HG02938 (cell line): ENCODE results near the gene GPC5.
"Not testable (repeated sequence)": the region's sequence is repeated elsewhere in the genome, so short reads cannot be mapped to it uniquely, and the experiment has no call there.

Experiments used
- ATAC-seq: cut with Tn5 transposase; IDR thresholded peaks from one replicate; pipeline ENCODE4 v1.9.1; 2021; ENCODE audit warnings: mild to moderate bottlenecking, moderate library complexity; ENCODE audit not compliant: unreplicated experiment

GPC5 gene

GRCh38 chr13:92225861-92226260 lies 827.4 kb downstream of the GPC5 start:
- ATAC-seq, result no peak

DNA sequence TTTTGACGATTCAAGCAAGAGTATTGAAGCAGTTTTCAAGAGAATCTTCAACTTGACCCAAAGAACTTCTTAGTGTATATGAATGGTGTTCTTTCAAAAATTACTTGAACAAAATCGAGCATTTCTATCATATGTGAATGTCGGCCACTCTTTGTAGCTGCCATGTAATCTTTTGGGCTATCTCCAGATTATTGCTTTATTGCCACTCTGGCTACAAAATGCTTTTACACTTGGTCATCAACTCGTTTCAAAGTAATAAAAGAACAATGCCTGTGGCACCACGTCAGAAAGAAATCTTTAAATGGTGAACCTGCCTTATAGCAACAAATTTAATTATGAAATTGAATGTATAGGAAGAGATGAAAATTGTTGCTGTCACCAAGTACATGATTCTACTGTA lies 834.5 kb downstream of the GPC5 start:
- ATAC-seq, result no peak

GRCh38 chr13:92251671-92252210 lies 853.3 kb downstream of the GPC5 start:
- no peak for ATAC-seq

DNA sequence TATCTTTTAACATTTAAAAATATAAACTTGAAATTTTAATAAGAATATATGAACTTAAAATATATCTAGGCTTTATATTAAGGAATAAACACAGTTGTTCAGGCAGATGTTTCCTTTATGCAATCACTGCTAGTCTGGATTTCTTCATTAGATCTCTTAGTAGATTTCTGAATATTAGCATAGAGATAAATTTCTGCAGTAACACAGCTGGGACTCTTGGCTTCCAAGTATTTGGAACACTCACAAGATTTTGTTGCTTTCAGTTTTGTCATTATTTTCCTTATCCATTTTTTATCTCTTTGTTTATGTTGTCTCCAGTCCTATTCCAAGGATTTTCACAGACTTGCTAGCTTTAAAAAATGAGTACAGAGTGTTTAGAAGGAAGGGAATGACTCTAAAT lies 857.1 kb downstream of the GPC5 start:
- ATAC-seq, result no peak

- no peak for ATAC-seq
Measured at GRCh38 chr13:92256211-92256610, 857.8 kb downstream of the GPC5 start.

- ATAC-seq, result no peak
Measured at GRCh38 chr13:92259046-92259445, 860.6 kb downstream of the GPC5 start.

DNA sequence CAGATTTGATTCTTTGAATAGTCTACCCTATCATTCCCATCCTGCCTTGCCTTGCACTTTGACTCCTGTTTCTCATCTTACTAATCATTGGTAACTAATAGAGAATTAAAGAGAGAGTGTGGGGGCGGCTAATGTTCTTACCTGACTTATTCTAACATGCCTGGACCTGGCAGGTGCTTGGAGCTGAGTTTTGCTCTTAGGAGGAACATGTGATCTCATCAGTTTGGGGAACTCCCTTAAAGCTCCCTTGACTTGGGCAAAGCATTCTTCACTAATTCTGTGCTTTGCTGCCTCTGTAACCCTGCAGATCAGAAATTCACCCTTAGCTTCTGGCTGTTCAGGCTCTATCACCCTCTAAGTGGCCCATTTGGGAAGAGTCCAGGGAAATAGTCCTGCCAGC lies 861.1 kb downstream of the GPC5 start:
- ATAC-seq, result no peak

DNA sequence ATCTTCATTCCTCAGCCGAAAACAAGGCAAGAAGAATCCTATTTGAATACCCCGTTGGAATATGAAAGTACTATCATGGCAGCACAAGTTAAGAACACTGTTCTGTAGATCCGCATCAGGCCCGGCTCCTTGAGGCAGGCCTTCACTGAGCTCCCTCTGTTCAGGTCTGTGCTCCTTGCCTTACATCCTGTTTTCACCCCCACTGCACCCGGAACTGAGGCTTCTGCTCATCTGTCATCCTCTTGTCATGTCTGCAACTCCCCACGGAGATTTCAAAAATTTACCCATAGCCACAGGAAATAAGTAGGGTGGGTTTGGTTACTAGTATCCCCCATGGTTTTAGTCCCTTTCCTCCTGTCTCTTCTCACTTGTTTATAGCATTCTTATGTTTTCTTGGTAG lies 861.9 kb downstream of the GPC5 start:
- ATAC-seq, result no peak

DNA sequence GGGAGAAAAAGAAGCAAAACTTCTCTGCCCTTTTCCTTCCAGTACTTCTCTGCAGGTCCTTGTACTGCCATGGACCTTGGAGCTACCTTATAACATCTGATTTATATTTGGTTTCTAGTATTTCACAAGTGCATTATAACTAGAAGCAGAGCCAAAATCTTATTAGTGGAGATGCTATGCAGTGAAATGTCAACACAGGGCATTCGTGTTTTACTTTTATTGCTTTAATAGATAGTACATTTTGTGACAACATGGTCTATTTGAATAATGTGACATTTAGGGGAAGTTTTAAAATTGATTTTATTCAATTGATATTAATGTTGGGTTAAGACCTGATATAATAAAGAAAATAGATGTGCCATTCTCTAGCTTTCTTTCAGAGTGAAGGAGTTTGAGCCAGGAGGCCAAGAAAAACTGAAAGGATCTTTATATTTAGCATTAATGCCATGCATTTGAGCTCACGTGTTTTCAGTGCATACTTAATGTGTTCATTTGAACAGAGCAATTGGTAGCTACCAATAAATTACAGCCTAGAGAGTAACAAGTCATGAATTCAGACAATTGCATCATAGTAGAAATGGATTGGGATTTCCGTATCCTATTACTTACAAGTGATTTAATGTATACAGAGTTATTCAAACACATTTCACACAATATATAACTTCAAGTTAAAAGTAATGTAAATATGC lies 863.8 kb downstream of the GPC5 start:
- no peak for ATAC-seq

GRCh38 chr13:92265408-92265807 lies 867.0 kb downstream of the GPC5 start:
- no peak for ATAC-seq

GRCh38 chr13:92270990-92271389 lies 872.6 kb downstream of the GPC5 start:
- no peak for ATAC-seq

DNA sequence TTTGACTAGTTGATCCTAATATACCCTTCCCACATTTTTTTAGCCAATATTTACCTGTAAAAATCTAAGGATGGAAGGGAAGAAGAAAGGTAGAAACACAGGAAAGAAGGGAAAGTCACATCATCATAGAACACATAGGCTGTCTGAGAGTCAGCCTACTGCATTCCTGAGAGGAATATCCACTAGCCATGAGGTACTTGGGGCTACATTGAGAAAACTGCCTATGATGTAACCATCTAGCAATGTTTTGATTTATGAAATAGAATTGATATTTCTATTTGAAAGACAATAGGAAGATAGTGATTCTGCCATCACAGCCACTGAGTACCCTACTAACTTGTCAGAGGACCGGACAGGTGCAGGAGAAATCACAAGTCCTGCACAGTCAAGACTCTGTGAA lies 873.8 kb downstream of the GPC5 start:
- ATAC-seq, result no peak

GRCh38 chr13:92280986-92281385 lies 882.6 kb downstream of the GPC5 start:
- ATAC-seq, result not testable (repeated sequence)

DNA sequence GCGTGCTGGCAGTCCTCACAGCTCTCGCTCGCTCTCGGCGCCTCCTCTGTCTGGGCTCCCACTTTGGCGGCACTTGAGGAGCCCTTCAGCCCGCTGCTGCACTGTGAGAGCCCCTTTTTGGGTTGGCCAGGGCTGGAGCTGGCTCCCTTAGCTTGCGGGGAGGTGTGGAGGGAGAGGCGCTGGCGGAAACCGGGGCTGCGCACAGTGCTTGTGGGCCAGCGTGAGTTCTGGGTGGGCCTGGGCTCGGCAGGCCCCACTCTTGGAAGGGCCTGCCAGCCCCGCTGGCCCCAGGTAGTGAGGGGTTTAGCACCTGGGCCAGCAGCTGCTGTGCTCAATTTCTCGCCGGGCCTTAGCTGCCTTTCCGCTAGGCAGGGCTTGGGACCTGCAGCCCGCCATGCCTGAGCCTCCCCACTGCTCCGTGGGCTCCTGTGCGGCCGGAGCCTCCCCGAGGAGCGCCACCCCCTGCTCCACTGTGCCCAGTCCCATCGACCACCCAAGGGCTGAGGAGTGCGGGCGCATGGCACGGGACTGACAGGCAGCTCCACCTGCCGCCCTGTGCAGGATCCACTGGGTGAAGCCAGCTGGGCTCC lies 892.4 kb downstream of the GPC5 start:
- ATAC-seq, result not testable (repeated sequence)

GRCh38 chr13:92294533-92294932 lies 896.1 kb downstream of the GPC5 start:
- not testable (repeated sequence) for ATAC-seq

- not testable (repeated sequence) for ATAC-seq
Measured at GRCh38 chr13:92296154-92296671, 897.8 kb downstream of the GPC5 start.

- ATAC-seq, result no peak
Measured at GRCh38 chr13:92297971-92298942, 899.8 kb downstream of the GPC5 start.

DNA sequence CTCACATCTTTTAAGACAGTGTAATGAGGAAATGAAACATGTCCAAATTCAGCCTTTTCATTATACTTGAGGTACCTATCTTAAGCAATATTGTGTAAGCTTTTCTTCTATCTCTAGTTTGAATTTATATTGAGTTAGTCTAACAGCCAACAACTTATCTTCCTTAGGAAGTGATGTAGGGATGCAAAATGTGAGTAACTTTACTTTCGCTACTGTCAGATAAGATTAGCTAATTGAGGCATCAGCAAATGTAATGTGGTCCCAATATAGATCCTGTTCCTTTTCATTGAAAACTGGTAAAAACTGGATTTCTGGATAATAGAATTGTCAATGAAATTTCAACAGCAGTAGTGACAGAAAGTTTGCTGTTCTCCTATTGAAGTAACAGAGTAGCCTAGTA lies 902.2 kb downstream of the GPC5 start:
- ATAC-seq, result no peak

DNA sequence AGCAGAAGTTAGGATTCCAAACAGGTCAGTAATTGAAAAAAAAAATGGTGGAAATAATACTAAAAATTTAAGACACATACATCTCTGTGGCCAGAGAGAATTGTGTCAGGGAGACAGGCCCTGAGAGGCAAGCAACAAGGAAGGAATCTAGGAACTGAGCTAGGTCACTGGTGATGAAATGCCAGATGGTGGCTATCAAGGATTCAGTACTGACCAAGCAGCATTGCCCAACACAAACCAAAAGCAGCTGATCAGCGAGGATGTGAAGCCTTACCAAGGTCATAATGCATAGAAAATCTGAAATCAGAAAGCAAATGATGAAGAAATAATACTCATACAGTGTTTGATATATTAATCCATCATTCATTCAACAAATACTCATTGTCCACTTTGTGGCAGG lies 905.0 kb downstream of the GPC5 start:
- ATAC-seq, result no peak

DNA sequence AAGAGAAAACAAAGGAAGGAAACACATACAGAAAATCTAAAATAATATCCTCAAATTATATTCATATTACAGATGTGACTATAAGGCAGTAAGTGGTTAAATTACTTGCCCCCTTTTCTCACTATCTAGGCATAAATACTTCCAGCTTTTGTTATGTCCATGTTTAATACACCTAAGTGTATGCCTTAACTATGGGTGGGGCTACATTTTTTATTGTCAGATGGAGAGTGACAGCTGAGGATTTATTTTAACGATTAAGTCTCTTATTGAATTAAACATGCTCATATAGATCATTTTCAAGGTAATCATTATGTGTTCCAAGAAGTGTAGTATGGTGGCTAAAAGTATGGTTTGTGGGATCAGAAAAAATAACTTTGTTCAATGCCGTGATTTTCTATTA lies 909.3 kb downstream of the GPC5 start:
- no peak for ATAC-seq

DNA sequence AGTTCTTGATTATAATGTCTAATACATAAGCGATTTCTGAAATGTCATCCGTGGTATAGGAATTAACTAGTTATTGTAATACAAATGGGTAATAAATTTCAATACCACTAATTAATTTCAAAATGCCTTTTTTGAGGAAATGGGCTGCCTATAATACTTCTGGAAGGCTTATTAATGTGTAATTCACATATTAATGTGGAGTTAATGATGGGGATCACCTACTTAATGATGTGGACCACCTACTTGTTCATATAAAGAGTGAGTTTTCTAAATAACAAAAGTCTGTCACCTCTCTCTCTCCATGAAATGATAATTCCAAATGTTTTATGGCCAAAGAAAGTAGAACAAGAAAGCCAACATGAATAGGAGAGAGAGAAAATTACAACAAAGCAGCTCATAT lies 914.4 kb downstream of the GPC5 start:
- no peak for ATAC-seq
